Testis (tissue), 3 donors: Measurements from ENCODE around the gene SPDYE8. TPM values are rescaled to one million over a fixed set of nuclear protein-coding genes. Genes with fewer than 3 reads are reported as not detected.
"Not testable (repeated sequence)": the region's sequence is repeated elsewhere in the genome, so short reads cannot be mapped to it uniquely, and the experiment has no call there.

Experiments
- DNase-seq: peaks from one replicate; pipeline ENCODE4 v3.0.0-alpha.2; 2019
- H3K27ac ChIP-seq, 2 donors: fragments of 200-600 bp; sonication (generic); one replicate each; pipeline ENCODE4 v1.5.1; 2019
- H3K27me3 ChIP-seq: fragments of 200-600 bp; sonication (generic); one replicate; pipeline ENCODE4 v1.5.1; 2019
- H3K36me3 ChIP-seq: fragments of 200-600 bp; sonication (generic); one replicate; pipeline ENCODE4 v1.5.1; 2017; ENCODE audit warnings: low read depth; ENCODE audit errors: missing control alignments
- H3K4me1 ChIP-seq: fragments of 200-600 bp; sonication (generic); one replicate; pipeline ENCODE4 v1.5.1; 2019
- H3K4me3 ChIP-seq, 2 donors: fragments of 200-600 bp; sonication (generic); one replicate each; pipeline ENCODE4 v1.5.1; 2017 to 2019
- H3K9me3 ChIP-seq: fragments of 200-600 bp; sonication (generic); one replicate; pipeline ENCODE4 v1.5.1; 2017
- WGBS, 2 donors: methylation state at CpG; one replicate each; pipeline ENCODE4 v1.1.5; 2018; 5-methylcytosine and 5-hydroxymethylcytosine counted together
- intact Hi-C: fragments of 100-400 bp; cut with DNase I; formaldehyde crosslinking; loops from one replicate; pipeline ENCODE4 v1.15.1; 2023; ENCODE audit warnings: low total_unique reads
- polyA plus RNA-seq: library from polyadenylated mRNA; stranded (reverse); fragments of 350-450 nt; fragmentation: Illumina TruSeq; extraction: RNeasy Lipid Tissue Mini Kit (QIAGEN cat#74804); gene quantifications from one replicate; pipeline ENCODE4 v1.2.3, GENCODE V29; 2014; ENCODE audit warnings: low read depth, low replicate concordance; ENCODE audit not compliant: insufficient read depth
- small RNA-seq, 2 donors: library from RNA; depleted of rRNA; stranded (forward); fragments of <200 nt; gene quantifications; one replicate each; pipeline ENCODE3, GENCODE V24; 2016
- total RNA-seq, 2 donors: library from RNA; depleted of rRNA; stranded (reverse); fragments of >200 nt; gene quantifications; one replicate each; pipeline ENCODE4 v1.2.3, GENCODE V29; 2016

SPDYE8 gene
- total and polyA plus RNA-seq, 3 donors from 2014 or later, result 1.4 to 8.6 (median 3.8) TPM

DNA sequence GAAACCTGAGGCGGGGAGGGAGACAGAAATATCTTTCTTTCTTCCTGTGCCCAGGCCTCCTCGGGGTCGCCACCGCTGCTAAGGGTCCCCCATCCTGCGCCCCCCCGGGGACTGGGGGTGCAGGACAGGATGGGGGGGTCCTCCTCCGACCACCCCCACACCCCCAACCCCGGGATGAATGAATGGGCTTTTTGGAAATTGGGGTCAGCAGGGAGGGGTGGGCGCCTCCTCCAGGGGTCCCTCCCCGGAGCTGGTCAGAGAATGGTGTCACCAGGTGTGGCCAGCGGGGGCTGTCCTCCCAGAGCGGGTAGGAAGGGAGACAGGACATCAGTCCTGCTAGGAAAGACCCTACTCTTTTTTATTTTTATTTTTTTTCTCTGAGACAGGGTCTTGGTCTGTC, 53.1 kb downstream of the SPDYE8 start:
- H3K9me3 ChIP-seq, H3K4me1 ChIP-seq, H3K36me3 ChIP-seq, H3K4me3 ChIP-seq, DNase-seq, H3K27me3 ChIP-seq, H3K27ac ChIP-seq, intact Hi-C loops: not testable (repeated sequence)
- 73 to 87% methylated on average over 3 to 4 of the region's 12 CpGs for WGBS, 2 donors

DNA sequence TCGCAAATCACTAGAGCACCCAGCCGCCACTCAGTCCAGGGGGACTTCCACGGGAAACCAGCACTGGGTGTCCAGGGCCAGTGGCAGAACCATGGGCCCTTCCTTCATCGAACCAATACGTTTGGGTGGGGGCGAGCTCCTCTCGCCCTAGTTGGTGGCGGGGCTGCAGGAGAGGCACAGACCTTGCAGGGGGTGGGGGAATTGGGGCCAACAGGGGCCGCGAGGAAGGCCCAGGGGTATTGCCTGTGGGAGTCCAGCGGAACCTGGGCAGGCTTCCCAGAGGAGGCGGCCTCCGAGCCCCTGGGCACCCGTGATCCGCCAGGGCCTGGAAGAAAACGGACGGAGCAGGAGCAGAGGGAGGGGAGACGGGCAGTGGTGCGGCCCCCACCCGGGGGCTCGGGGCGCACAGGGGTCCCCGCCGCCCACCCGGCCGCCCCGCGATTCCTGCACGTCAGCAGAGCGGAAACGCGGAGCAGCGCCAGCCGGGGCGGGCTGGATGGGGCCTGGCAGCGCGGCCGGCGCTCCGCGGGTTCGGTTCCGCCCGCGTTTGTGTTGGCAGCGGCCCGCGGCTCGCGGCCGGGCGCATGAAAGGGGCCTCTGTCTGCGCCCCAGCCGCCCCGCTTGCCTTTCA, 53.8 kb downstream of the SPDYE8 start:
- intact Hi-C loops, H3K27ac ChIP-seq, H3K36me3 ChIP-seq, H3K4me1 ChIP-seq, H3K4me3 ChIP-seq, H3K9me3 ChIP-seq, DNase-seq, H3K27me3 ChIP-seq: not testable (repeated sequence)
- WGBS, 2 donors, result 78 to 100% methylated on average over 1 to 3 of the region's 55 CpGs

DNA sequence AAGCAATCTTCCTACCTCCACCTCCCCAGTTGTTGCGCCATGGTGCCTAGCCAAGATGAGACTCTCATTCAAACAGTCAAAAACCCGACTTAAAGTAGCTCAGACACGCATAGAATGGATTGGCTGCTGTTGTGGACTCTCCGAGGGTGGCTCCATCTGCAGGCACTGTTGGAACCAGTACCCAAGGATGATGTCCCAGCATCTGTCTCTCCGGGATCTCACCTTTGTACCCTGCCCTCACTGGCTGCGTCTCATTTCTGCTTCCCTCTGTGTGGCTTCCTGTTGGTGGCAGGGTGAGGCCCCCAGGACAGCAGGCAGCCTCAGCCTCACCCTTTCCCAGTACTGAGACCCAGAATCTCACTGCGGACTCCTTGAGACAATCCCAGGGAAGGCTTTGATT, 54.8 kb downstream of the SPDYE8 start:
- no CpG with 5 or more reads among the region's 7 CpGs for WGBS, 2 donors
- H3K36me3 ChIP-seq, H3K4me1 ChIP-seq, H3K27ac ChIP-seq, intact Hi-C loops, H3K9me3 ChIP-seq, H3K4me3 ChIP-seq, H3K27me3 ChIP-seq: not testable (repeated sequence)
- peak; percentile 8 for DNase-seq

DNA sequence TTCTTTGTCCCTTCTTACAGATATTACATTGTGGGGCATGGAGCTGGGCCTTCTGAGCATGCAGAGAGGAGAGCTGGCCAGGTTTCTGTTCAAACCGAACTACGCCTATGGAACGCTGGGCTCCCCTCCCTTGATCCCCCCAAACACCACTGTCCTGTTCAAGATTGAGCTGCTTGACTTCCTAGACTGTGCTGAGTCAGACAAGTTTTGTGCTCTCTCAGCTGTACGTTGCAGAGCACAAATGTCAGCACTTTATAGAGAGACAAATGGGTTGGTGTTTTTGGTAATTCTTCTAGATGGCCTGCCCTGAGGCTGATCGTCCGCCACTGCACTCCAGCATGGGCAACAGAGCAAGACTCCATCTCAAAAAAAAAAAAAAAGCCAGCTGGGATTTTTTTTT, 58.1 kb downstream of the SPDYE8 start:
- H3K36me3 ChIP-seq, DNase-seq, H3K4me1 ChIP-seq, intact Hi-C loops, H3K27ac ChIP-seq, H3K9me3 ChIP-seq, H3K4me3 ChIP-seq, H3K27me3 ChIP-seq: not testable (repeated sequence)
- no CpG with 5 or more reads among the region's 6 CpGs for WGBS, 2 donors

Small RNA genes lying within 50 kb of the gene (small RNA-seq; reads per million reads assigned to genes)
- 0 reads per million in 2 donors for gene RF00019

Other genes with a start within 250 kb of the SPDYE8 start
- gene TYW1B, start 201.6 kb downstream of the SPDYE8 start, total RNA-seq, result 10 to 100 TPM in 1 of 2 donors, 1 to 10 TPM in 1; 8.9 to 11.3 TPM
- gene TYW1B, start 201.6 kb downstream of the SPDYE8 start, polyA plus RNA-seq, result 10.5 TPM
- 10 to 100 TPM; 48.3 to 51.2 TPM for gene POM121, start 104.7 kb downstream of the SPDYE8 start, total RNA-seq
- gene POM121, start 104.7 kb downstream of the SPDYE8 start, polyA plus RNA-seq, result 49.7 TPM
- gene TRIM74, start 60.3 kb downstream of the SPDYE8 start, total RNA-seq, result 1 to 10 TPM; 3.3 to 7.3 TPM
- gene TRIM74, start 60.3 kb downstream of the SPDYE8 start, polyA plus RNA-seq, result 6.5 TPM
- 1 to 10 TPM; 1.9 to 5.6 TPM for gene SPDYE11, start 28.1 kb upstream of the SPDYE8 start, total RNA-seq
- gene SPDYE11, start 28.1 kb upstream of the SPDYE8 start, polyA plus RNA-seq, result 6.5 TPM
- gene SPDYE9, start 56.3 kb upstream of the SPDYE8 start, total RNA-seq, result 1 to 10 TPM; 1.9 to 7.3 TPM
- 3.7 TPM for gene SPDYE9, start 56.3 kb upstream of the SPDYE8 start, polyA plus RNA-seq